Right ventricle myocardium inferior (tissue), 1 donor: Measurements from ENCODE around the gene LDLRAP1. TPM values are rescaled to one million over a fixed set of nuclear protein-coding genes. Genes with fewer than 3 reads are reported as not detected.

Experiments used
- ATAC-seq: fragments of 200-7000 bp; cut with Tn5 transposase; one replicate; pipeline ENCODE4 v1.9.1; 2020; ENCODE audit warnings: mild to moderate bottlenecking, moderate library complexity
- DNase-seq: peaks from one replicate; pipeline ENCODE4 v3.0.0; 2021; ENCODE audit errors: missing footprints
- intact Hi-C: fragments of 100-400 bp; cut with DNase I; formaldehyde crosslinking; loops from one replicate; pipeline ENCODE4 v1.11.0; 2022
- total RNA-seq: library from RNA; stranded (reverse); fragmentation: NEBNext Ultra II Directional; extraction: Animal tissue kit (Norgen Biotek cat#: 25700); gene quantifications from one replicate; pipeline ENCODE4 v1.2.1, GENCODE V29; 2021
- donor health status: DM: no; HTN: yes; CAD: no; lungs with severe emphysema.

The LDLRAP1 gene
- total RNA-seq, 1 donor from 2014 or later: 12.3 TPM

GRCh38 chr1:25567710-25568089 is 24.3 kb downstream of the LDLRAP1 start:
- peak; percentile 6 for ATAC-seq
- intact Hi-C loops: no loop called here
- peak; percentile 59 for DNase-seq

- ATAC-seq: peak; percentile 37
- intact Hi-C loops: no loop called here
Observed at GRCh38 chr1:25568090-25568833, 24.9 kb downstream of the LDLRAP1 start.

GRCh38 chr1:25568834-25569596 is 25.6 kb downstream of the LDLRAP1 start:
- DNase-seq (no peak), ATAC-seq (peak; percentile 24)
- intact Hi-C loops: no loop called here

More at GRCh38 chr1:25568090-25568833, 24.9 kb downstream of the LDLRAP1 start:
- peak; percentile 52 for DNase-seq

- intact Hi-C loops: no loop called here
- ATAC-seq (no peak), DNase-seq (no peak)
Observed at GRCh38 chr1:25569597-25570396, 26.4 kb downstream of the LDLRAP1 start.

GRCh38 chr1:25570798-25571521 is 27.6 kb downstream of the LDLRAP1 start:
- DNase-seq (peak; percentile 37), ATAC-seq (no peak)
- intact Hi-C loops: no loop called here

GRCh38 chr1:25571522-25571970 is 28.1 kb downstream of the LDLRAP1 start:
- DNase-seq (no peak), ATAC-seq (no peak)
- intact Hi-C loops: no loop called here

GRCh38 chr1:25572107-25572506 is 28.7 kb downstream of the LDLRAP1 start:
- intact Hi-C loops: no loop called here
- DNase-seq: no peak
- ATAC-seq: no peak

GRCh38 chr1:25572708-25573590 is 29.5 kb downstream of the LDLRAP1 start:
- no peak for DNase-seq

GRCh38 chr1:25573591-25573930 is 30.2 kb downstream of the LDLRAP1 start:
- intact Hi-C loops: no loop called here
- no peak for DNase-seq
- ATAC-seq: no peak

More at GRCh38 chr1:25572708-25573590, 29.5 kb downstream of the LDLRAP1 start:
- intact Hi-C loops: no loop called here
- no peak for ATAC-seq

GRCh38 chr1:25573961-25574360 is 30.6 kb downstream of the LDLRAP1 start:
- intact Hi-C loops: no loop called here
- ATAC-seq: no peak
- DNase-seq: no peak

- intact Hi-C loops: no loop called here
- ATAC-seq (no peak), DNase-seq (no peak)
Observed at GRCh38 chr1:25575191-25575590, 31.8 kb downstream of the LDLRAP1 start.

GRCh38 chr1:25576459-25577133 is 33.2 kb downstream of the LDLRAP1 start:
- intact Hi-C loops: no loop called here
- ATAC-seq (no peak), DNase-seq (no peak)

GRCh38 chr1:25577134-25577920 is 33.9 kb downstream of the LDLRAP1 start:
- intact Hi-C loops: no loop called here
- ATAC-seq (no peak), DNase-seq (no peak)

GRCh38 chr1:25579292-25580252 is 36.2 kb downstream of the LDLRAP1 start:
- intact Hi-C loops: no loop called here
- no peak for DNase-seq
- no peak for ATAC-seq

GRCh38 chr1:25580927-25581326 is 37.5 kb downstream of the LDLRAP1 start:
- intact Hi-C loops: no loop called here
- DNase-seq (no peak), ATAC-seq (no peak)
